ENCODE results near the gene TTYH2. TPM values are rescaled to one million over a fixed set of nuclear protein-coding genes. Genes with fewer than 3 reads are reported as not detected.
"Not testable (repeated sequence)": the region's sequence is repeated elsewhere in the genome, so short reads cannot be mapped to it uniquely, and the experiment has no call there.

Gene TTYH2
- polyA plus RNA-seq, 1 experiment: 3.1 TPM

DNA sequence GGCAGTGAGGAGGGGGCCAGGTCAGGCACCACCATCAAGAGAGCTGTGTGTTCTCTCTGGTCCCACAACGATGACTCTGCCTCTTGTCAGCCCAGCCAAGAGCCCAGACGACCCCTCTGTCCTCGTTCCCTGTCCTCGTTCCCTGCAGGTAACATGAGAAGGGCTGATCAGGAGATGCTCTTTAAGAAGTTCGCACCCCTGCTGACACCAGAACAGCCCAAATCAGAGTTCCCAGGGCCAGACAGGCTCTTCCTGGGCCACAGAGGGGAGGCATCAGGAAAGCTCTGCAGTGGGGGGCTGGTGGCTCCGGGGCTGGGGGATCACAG lies 47.1 kb downstream of the TTYH2 start:
- CTCF ChIA-PET: no interaction called here
- Histone ChIP-seq H3K4me3 (ENCODE audit: low read depth, low read length) (no peak overlapping the region), H3K9me3 (ENCODE audit: control insufficient read depth, insufficient read depth, low read length) (no peaks in the 10 kb centered on the region), H3K27me3 (ENCODE audit: control insufficient read depth, insufficient read depth, low read length) (peaks cover 3% of the 10 kb centered on the region), H3K27ac (ENCODE audit: low read depth, low read length) (no peak overlapping the region)
- POLR2A ChIA-PET: no interaction called here
- TF ChIP-seq, protein P1, sequence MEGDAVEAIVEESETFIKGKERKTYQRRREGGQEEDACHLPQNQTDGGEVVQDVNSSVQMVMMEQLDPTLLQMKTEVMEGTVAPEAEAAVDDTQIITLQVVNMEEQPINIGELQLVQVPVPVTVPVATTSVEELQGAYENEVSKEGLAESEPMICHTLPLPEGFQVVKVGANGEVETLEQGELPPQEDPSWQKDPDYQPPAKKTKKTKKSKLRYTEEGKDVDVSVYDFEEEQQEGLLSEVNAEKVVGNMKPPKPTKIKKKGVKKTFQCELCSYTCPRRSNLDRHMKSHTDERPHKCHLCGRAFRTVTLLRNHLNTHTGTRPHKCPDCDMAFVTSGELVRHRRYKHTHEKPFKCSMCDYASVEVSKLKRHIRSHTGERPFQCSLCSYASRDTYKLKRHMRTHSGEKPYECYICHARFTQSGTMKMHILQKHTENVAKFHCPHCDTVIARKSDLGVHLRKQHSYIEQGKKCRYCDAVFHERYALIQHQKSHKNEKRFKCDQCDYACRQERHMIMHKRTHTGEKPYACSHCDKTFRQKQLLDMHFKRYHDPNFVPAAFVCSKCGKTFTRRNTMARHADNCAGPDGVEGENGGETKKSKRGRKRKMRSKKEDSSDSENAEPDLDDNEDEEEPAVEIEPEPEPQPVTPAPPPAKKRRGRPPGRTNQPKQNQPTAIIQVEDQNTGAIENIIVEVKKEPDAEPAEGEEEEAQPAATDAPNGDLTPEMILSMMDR (IDR thresholded peaks at IDR 0.05; ENCODE audit: low read depth, low read length): no peak
- DNase-seq (ENCODE audit: low read depth, low spot score): no peak

DNA sequence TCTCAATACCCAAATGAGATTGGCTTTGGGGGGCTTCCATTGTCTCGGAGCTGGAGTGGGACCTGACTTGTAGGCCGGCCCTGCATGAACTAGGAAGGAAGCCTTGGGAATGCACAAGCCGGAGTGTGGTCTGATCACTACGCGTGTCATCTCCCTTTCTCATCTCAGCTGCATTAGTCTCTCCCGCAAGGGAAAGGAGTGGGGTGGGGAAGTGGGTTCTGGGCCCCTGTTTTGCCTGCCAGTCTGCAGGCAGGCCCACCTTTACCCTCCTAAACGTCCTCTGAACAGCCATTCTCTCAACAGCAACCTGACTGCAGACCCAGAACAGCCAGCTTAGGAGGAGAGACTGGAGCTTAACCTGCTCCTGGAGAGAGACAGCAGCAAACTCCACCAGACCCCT lies 49.2 kb downstream of the TTYH2 start:
- no peak for DNase-seq (ENCODE audit: low read depth, low spot score)
- peaks cover 3% of the 10 kb centered on the region for H3K27me3 ChIP-seq (ENCODE audit: control insufficient read depth, insufficient read depth, low read length)
- CTCF ChIA-PET: no interaction called here
- no peak overlapping the region for H3K27ac ChIP-seq (ENCODE audit: low read depth, low read length)
- no peaks in the 10 kb centered on the region for H3K9me3 ChIP-seq (ENCODE audit: control insufficient read depth, insufficient read depth, low read length)
- H3K4me3 ChIP-seq (ENCODE audit: low read depth, low read length): no peak overlapping the region
- TF ChIP-seq, protein P1 (IDR thresholded peaks at IDR 0.05; ENCODE audit: low read depth, low read length): no peak
- POLR2A ChIA-PET: no interaction called here

DNA sequence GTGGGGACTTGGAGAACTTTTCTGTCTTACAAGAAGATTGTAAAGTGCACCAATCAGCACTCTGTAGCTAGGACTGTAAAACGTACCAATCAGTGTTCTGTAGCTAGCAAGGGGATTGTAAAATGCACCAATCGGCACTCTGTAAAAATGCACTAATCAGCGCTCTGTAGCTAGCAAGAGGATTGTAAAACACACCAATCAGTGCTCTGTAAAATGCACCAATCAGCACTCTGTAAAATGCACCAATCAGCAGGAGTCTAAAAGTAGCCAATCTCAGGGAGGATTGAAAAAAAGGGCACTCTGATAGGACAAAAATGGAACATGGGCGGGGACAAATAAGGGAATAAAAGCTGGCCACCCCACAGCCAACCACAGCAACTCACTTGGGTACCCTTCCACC lies 53.7 kb downstream of the TTYH2 start:
- H3K27me3 ChIP-seq (ENCODE audit: control insufficient read depth, insufficient read depth, low read length); H3K9me3 ChIP-seq (ENCODE audit: control insufficient read depth, insufficient read depth, low read length); H3K4me3 ChIP-seq (ENCODE audit: low read depth, low read length); POLR2A ChIA-PET; DNase-seq (ENCODE audit: low read depth, low spot score); H3K27ac ChIP-seq (ENCODE audit: low read depth, low read length): not testable (repeated sequence)
- CTCF ChIA-PET: interaction anchor here (0.6 kb wide), 1 partner anchor 117 kb away, joined by 3 read pairs; no protein-coding TSS in a partner anchor

DNA sequence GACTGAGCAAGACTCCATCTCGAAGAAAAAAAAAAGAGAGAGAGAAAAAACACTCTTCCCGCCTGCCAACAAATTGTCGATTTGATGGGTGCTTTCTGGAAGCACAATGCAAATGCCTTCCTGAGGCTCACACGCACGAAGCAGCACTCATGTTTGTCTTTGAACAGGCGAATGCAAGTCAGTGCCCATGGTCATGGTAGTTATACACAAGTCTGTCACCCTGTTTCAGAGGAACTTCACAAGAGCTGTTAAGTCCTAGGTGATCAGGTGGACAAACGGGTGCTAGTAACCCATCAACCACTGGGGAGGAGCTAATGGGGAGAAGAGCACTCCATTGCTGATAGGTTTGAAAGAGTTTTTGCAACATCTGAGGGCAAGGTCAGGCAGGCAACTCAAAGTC lies 54.2 kb downstream of the TTYH2 start:
- TF ChIP-seq, protein P1 (IDR thresholded peaks at IDR 0.05; ENCODE audit: low read depth, low read length): no peak
- ChIA-PET CTCF (interaction anchor here (0.6 kb wide), 1 partner anchor 116 kb away, joined by 3 read pairs; no protein-coding TSS in a partner anchor), POLR2A (no interaction called here)
- H3K4me3 ChIP-seq (ENCODE audit: low read depth, low read length): no peak overlapping the region
- H3K27me3 ChIP-seq (ENCODE audit: control insufficient read depth, insufficient read depth, low read length): peaks cover 2% of the 10 kb centered on the region
- DNase-seq (ENCODE audit: low read depth, low spot score): no peak
- no peak overlapping the region for H3K27ac ChIP-seq (ENCODE audit: low read depth, low read length)
- peaks cover 6% of the 10 kb centered on the region; the same call in 1 of the 2 replicates for H3K9me3 ChIP-seq (ENCODE audit: control insufficient read depth, insufficient read depth, low read length)

DNA sequence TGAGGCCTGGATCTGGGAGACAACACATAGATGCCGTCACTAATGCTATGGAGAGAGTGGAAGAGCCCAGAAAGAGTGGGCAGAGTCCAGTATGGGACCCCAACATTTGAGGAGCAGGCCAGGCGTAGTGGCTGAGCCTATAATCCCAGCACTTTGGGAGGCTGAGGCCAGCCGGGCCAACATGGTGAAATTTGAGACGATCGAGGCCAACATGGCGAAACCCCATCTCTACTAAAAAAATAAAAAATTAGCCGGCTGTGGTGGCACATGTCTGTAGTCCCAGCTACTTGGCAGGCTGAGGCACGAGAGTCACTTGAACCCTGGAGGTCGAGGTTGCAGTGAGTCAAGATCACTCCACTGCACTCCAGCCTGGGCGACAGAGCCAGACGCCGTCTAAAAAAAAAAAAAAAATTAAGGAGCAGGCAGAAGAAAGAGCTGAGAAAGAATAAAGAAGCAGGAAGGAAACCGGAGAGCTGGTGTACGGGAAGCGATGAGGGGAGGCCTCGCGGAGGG lies 54.7 kb downstream of the TTYH2 start:
- Histone ChIP-seq H3K27ac (ENCODE audit: low read depth, low read length) (no peak overlapping the region), H3K27me3 (ENCODE audit: control insufficient read depth, insufficient read depth, low read length) (peaks cover 2% of the 10 kb centered on the region), H3K9me3 (ENCODE audit: control insufficient read depth, insufficient read depth, low read length) (peaks cover 6% of the 10 kb centered on the region; the same call in 1 of the 2 replicates), H3K4me3 (ENCODE audit: low read depth, low read length) (no peak overlapping the region)
- no peak for DNase-seq (ENCODE audit: low read depth, low spot score)
- CTCF ChIA-PET: interaction anchor here (0.6 kb wide), 1 partner anchor 116 kb away, joined by 3 read pairs; no protein-coding TSS in a partner anchor
- POLR2A ChIA-PET: no interaction called here
- TF ChIP-seq, protein P1 (IDR thresholded peaks at IDR 0.05; ENCODE audit: low read depth, low read length): no peak

DNA sequence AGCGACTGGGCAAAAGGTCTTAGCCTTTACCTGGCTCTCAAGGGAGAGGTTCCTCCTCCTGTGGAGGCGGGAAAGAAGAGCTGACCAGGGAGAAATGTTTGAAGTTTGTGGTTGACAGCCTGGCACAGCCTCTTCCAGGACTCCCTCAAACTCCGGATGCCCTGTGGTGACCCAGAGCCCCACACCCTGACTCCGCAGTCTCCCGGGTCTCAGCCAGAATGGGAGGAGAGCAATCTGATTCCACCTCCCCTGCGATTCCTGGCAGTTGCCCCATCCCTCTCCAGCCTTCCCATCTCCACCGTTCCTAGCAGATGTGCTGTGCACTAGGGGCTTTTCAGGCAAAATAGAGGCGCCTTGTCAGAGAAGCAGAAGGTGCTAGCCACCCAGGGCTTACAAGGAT lies 55.2 kb downstream of the TTYH2 start:
- H3K4me3 ChIP-seq (ENCODE audit: low read depth, low read length): no peak overlapping the region
- CTCF ChIA-PET: no interaction called here
- no peak for DNase-seq (ENCODE audit: low read depth, low spot score)
- no peak overlapping the region for H3K27ac ChIP-seq (ENCODE audit: low read depth, low read length)
- POLR2A ChIA-PET: no interaction called here
- TF ChIP-seq, protein P1 (IDR thresholded peaks at IDR 0.05; ENCODE audit: low read depth, low read length): no peak
- H3K9me3 ChIP-seq (ENCODE audit: control insufficient read depth, insufficient read depth, low read length): peaks cover 6% of the 10 kb centered on the region; the same call in 1 of the 2 replicates
- peaks cover 2% of the 10 kb centered on the region for H3K27me3 ChIP-seq (ENCODE audit: control insufficient read depth, insufficient read depth, low read length)

Data from AG04450 (cell line).